Measurements from ENCODE around the gene EXPH5. TPM values are rescaled to one million over a fixed set of nuclear protein-coding genes. Genes with fewer than 3 reads are reported as not detected.

EXPH5 gene
- total RNA-seq, 2 donors from 2014 or later = 1.4 to 2.8 TPM

- Histone ChIP-seq H3K27me3 (no peaks in the 10 kb centered on the region), H3K4me3 (no peak overlapping the region), H3K27ac (no peak overlapping the region), H3K36me3 (no peaks in the 10 kb centered on the region), H3K9me3 (no peaks in the 10 kb centered on the region), H3K4me1 (no peaks in the 10 kb centered on the region)
- no peak for TF ChIP-seq CTCF (IDR thresholded peaks at IDR 0.05)
- no peak for DNase-seq (ENCODE audit: low spot score)
Observed at GRCh38 chr11:108599978-108600377, 6.4 kb upstream of the EXPH5 start.

DNA sequence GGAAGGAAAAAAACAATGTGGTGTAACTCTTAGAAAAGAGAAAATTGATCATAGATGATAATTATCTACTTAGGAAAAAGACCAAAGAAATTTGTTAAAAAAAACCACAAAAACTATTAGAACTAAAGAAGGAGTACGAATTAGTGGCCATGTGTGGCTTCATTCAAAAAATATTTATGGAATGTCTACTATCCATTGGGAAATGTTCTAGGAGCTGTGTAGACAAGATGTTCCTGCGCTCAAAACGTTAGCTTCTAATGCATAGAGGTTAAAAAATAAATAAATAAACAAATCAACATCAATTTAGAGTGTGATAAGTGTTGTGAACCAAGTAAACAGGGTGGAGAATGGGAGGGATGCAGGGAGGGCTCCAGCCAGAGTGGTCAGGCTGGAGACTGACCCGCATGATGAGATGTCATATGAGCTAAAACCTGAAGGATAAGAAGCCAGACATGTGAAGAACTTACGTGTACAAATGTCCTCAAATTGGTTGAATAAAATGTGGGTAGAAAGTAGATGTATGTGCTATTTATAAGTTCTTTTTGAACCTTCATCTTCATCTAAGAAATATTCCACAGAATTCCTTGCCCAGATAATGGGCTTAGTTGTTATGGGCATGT, 4.3 kb upstream of the EXPH5 start:
- peaks cover 0 to 3% of the 10 kb centered on the region in 2 donors for H3K4me1 ChIP-seq
- no peak for DNase-seq (ENCODE audit: low spot score)
- no peak for TF ChIP-seq CTCF (IDR thresholded peaks at IDR 0.05)
- no peak overlapping the region for H3K4me3 ChIP-seq
- no peaks in the 10 kb centered on the region for H3K27me3 ChIP-seq
- H3K27ac ChIP-seq = no peak overlapping the region
- H3K9me3 ChIP-seq = no peaks in the 10 kb centered on the region
- H3K36me3 ChIP-seq = no peaks in the 10 kb centered on the region

- Histone ChIP-seq H3K4me3 (no peak overlapping the region), H3K36me3 (no peaks in the 10 kb centered on the region), H3K27ac (no peak overlapping the region), H3K4me1 (peaks cover 0 to 7% of the 10 kb centered on the region in 2 donors), H3K9me3 (no peaks in the 10 kb centered on the region), H3K27me3 (no peaks in the 10 kb centered on the region)
- DNase-seq (ENCODE audit: low spot score) = no peak
- TF ChIP-seq CTCF (IDR thresholded peaks at IDR 0.05) = no peak
Observed at GRCh38 chr11:108596701-108597100, 3.1 kb upstream of the EXPH5 start.

GRCh38 chr11:108593923-108594434, 411 bp upstream of the EXPH5 start:
- H3K9me3 ChIP-seq = no peaks in the 10 kb centered on the region
- H3K36me3 ChIP-seq = no peaks in the 10 kb centered on the region
- no peak for DNase-seq (ENCODE audit: low spot score)
- TF ChIP-seq CTCF (IDR thresholded peaks at IDR 0.05) = no peak
- H3K27me3 ChIP-seq = no peaks in the 10 kb centered on the region
- H3K27ac ChIP-seq = no peak overlapping the region
- H3K4me1 ChIP-seq = peaks cover 0 to 7% of the 10 kb centered on the region in 2 donors
- peak overlapping the region; percentile 52 to 67 for H3K4me3 ChIP-seq

DNA sequence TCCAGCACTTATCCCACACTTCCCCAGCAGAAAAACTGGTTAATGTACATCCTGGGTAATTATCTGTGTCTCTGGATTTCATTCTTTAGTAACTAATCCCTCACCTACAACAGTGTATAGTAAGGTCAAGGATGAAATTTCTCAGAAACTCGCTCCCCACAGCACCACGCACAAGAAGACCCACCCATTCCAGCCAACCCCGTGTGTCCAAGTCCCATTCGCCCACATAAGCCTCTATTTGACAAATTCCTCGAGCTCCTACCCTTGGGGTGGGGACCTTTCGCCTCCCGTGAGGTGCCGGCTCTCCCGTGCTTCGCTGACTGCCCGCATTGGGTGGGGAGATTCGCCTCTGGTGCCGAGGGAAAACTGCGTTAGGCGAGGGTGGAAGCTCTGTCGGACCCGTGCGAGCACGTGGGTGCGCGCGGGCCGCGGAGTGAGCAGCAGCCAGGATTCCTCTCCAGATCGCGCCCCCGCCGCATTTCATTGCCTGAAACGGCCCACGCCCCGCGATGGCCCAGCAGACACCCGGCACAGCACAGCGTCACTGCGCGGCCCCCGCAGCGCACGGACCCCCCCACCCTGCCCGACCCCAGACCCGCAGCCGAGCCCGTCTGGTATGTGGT, 866 bp downstream of the EXPH5 start:
- H3K4me1 ChIP-seq = peaks cover 0 to 7% of the 10 kb centered on the region in 2 donors
- no peak for DNase-seq (ENCODE audit: low spot score)
- H3K9me3 ChIP-seq = no peaks in the 10 kb centered on the region

More for the DNA sequence above, 866 bp downstream of the EXPH5 start:
- Histone ChIP-seq H3K36me3 (no peaks in the 10 kb centered on the region), H3K27me3 (no peaks in the 10 kb centered on the region), H3K27ac (peak overlapping the region; percentile 26 to 30), H3K4me3 (peak overlapping the region; percentile 52 to 67)
- no peak for TF ChIP-seq CTCF (IDR thresholded peaks at IDR 0.05)
